MCF 10A (cell line): ENCODE data around the gene CNGA4. TPM values are rescaled to one million over a fixed set of nuclear protein-coding genes. Genes with fewer than 3 reads are reported as not detected.

Experiments used
- BruUV-seq: library from RNA; stranded (reverse); fragments of 400-500 nt; replicated peaks from 2 replicates; lab custom pipeline; 2021; lab: Mats Ljungman, UMichigan
- CTCF ChIA-PET: fragments of 300-600 bp; sonication (Branson Sonifier 250); formaldehyde crosslinking; extraction: SDS; loops from one replicate; lab custom pipeline; 2021; ENCODE audit warnings: antibody characterized with exemption, inconsistent platforms; lab: Yijun Ruan, JAX
- POLR2A ChIA-PET: fragments of 300-600, 350-650 bp; sonication (Branson Sonifier 250); formaldehyde crosslinking; extraction: SDS; loops from one replicate; lab custom pipeline; 2020; ENCODE audit warnings: antibody characterized with exemption, inconsistent platforms; lab: Yijun Ruan, JAX
- DNase-seq: peaks from one replicate; pipeline ENCODE4 v3.0.0-alpha.2; 2018; ENCODE audit not compliant: unreplicated experiment
- H3K27ac Mint-ChIP-seq: one replicate; pipeline ENCODE4 v1.8.0; 2022; ENCODE audit warnings: mild to moderate bottlenecking, low read depth, mixed read lengths; ENCODE audit not compliant: unreplicated experiment
- H3K27me3 Mint-ChIP-seq: one replicate; pipeline ENCODE4 v1.8.0; 2022; ENCODE audit warnings: mixed read lengths; ENCODE audit not compliant: insufficient read depth, unreplicated experiment
- H3K36me3 Mint-ChIP-seq: one replicate; pipeline ENCODE4 v1.8.0; 2022; ENCODE audit warnings: mild to moderate bottlenecking, moderate library complexity, mixed read lengths; ENCODE audit not compliant: insufficient read depth, unreplicated experiment
- H3K4me1 Mint-ChIP-seq: one replicate; pipeline ENCODE4 v1.8.0; 2022; ENCODE audit warnings: mixed read lengths; ENCODE audit not compliant: insufficient read depth, unreplicated experiment
- H3K4me3 Mint-ChIP-seq: one replicate; pipeline ENCODE4 v1.8.0; 2022; ENCODE audit warnings: mild to moderate bottlenecking, moderate library complexity, mixed read lengths; ENCODE audit not compliant: unreplicated experiment
- H3K9me3 Mint-ChIP-seq: one replicate; pipeline ENCODE4 v1.8.0; 2022; ENCODE audit warnings: mixed read lengths; ENCODE audit not compliant: unreplicated experiment
- CTCF ChIP-seq: fragments of 200-600 bp; IDR thresholded peaks from one replicate; pipeline ENCODE4 v1.8.0; 2022; ENCODE audit warnings: antibody characterized with exemption, mild to moderate bottlenecking; ENCODE audit not compliant: unreplicated experiment
- intact Hi-C: fragments of 100-400 bp; cut with micrococcal nuclease; formaldehyde crosslinking; loops from 2 replicates; pipeline ENCODE4 v1.14.1; 2022
- total RNA-seq: library from RNA; stranded (reverse); gene quantifications from 2 replicates; pipeline ENCODE4 v1.2.3, GENCODE V29; 2022

Gene CNGA4
- total RNA-seq, 1 experiment from 2014 or later, result not detected

GRCh38 chr11:6253197-6253596 lies 14.3 kb downstream of the CNGA4 start:
- BruUV-seq, result no TSS peak
- CTCF ChIA-PET, result interaction anchor here (0.5 to 7.5 kb wide), 9 partner anchors 8 to 746 kb away, joined by 3 to 185 read pairs (median 4); partner anchors contain the start of gene CAVIN3
- no peak for DNase-seq

GRCh38 chr11:6258141-6258540 lies 19.3 kb downstream of the CNGA4 start:
- Mint-ChIP-seq H3K27ac (no peak overlapping the region), H3K4me3 (no peak overlapping the region), H3K27me3 (no peaks in the 10 kb centered on the region), H3K9me3 (no peaks in the 10 kb centered on the region), H3K36me3 (no peaks in the 10 kb centered on the region), H3K4me1 (no peaks in the 10 kb centered on the region)
- no TSS peak for BruUV-seq
- intact Hi-C loops, result no loop called here
- DNase-seq, result no peak
- CTCF ChIA-PET, result interaction anchor here (0.7 to 1.6 kb wide), 4 partner anchors 23 to 105 kb away, joined by 3 to 6 read pairs (median 4); no protein-coding TSS in a partner anchor
- POLR2A ChIA-PET, result no interaction called here
- no peak for TF ChIP-seq CTCF

More at GRCh38 chr11:6253197-6253596, 14.3 kb downstream of the CNGA4 start:
- POLR2A ChIA-PET, result no interaction called here
- no peaks in the 10 kb centered on the region for H3K27me3 Mint-ChIP-seq
- no peaks in the 10 kb centered on the region for H3K36me3 Mint-ChIP-seq
- intact Hi-C loops, result no loop called here
- no peak for TF ChIP-seq CTCF
- H3K4me1 Mint-ChIP-seq, result peaks cover 14% of the 10 kb centered on the region
- no peaks in the 10 kb centered on the region for H3K9me3 Mint-ChIP-seq
- no peak overlapping the region for H3K4me3 Mint-ChIP-seq
- H3K27ac Mint-ChIP-seq, result no peak overlapping the region

DNA sequence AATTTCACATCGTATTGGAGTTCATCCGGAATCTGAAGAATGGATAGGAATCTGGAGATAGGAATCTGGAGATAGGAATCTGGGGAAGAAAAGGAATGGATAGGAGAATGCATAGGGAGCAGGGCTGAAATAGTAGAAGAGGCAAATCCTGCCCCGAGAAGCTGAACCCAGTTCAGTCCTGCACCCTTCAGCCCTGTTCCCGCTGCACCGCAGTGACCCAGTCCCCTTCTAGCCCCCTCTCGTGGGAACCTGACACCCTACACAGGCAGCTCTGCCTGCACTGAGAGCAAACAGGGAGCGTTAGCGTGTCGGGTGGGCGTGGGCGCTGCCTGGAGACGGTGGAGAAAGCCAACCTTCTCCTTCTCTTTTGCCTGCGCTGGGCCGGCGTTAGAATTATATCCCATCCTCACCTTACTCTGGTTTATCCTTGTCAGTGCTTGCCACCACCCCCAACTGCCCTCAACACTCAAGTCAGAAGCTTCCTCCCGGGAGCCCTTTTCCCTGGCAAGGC lies 19.7 kb downstream of the CNGA4 start:
- no peak overlapping the region for H3K27ac Mint-ChIP-seq
- POLR2A ChIA-PET, result no interaction called here
- BruUV-seq, result no TSS peak
- H3K27me3 Mint-ChIP-seq, result no peaks in the 10 kb centered on the region
- H3K9me3 Mint-ChIP-seq, result no peaks in the 10 kb centered on the region
- no peak overlapping the region for H3K4me3 Mint-ChIP-seq
- CTCF ChIA-PET, result interaction anchor here (0.6 to 1.6 kb wide), 3 partner anchors 36 to 548 kb away, joined by 4 to 6 read pairs (median 4); no protein-coding TSS in a partner anchor
- no peak for DNase-seq
- no peaks in the 10 kb centered on the region for H3K36me3 Mint-ChIP-seq
- no peak for TF ChIP-seq CTCF
- H3K4me1 Mint-ChIP-seq, result no peaks in the 10 kb centered on the region
- intact Hi-C loops, result no loop called here

DNA sequence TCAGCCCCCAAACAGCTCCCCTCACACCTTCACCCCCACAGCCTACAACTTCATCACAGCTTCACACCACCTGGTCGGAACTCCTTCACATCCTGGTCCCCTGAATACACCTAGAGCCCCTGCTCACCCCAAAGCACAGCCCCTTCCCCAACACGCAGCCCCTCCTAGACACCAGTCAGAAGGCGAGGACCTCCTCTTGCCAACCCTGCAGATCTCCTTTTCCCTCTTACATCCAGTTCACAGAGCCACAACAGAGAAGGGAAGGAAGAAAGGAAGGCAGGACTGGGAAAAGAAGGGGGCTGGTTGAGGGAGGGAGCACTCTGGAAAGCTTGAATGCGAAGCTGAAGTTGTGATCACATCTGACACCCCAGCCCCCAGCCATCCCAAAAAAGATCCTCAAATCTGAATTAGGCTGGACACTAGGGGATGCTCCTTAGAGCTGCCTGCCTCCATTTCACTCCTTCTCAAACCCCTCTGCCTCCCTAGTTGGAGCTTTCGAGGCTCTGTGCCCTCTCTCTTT lies 21.4 kb downstream of the CNGA4 start:
- ChIA-PET CTCF (interaction anchor here (0.9 to 3.8 kb wide), 6 partner anchors 9 to 102 kb away, joined by 3 to 36 read pairs (median 6); no protein-coding TSS in a partner anchor), POLR2A (interaction anchor here (0.7 kb wide), 1 partner anchor 55 kb away, joined by 3 read pairs; no protein-coding TSS in a partner anchor)
- DNase-seq, result no peak
- Mint-ChIP-seq H3K9me3 (no peaks in the 10 kb centered on the region), H3K4me1 (no peaks in the 10 kb centered on the region), H3K27ac (no peak overlapping the region), H3K27me3 (peaks cover 1% of the 10 kb centered on the region), H3K4me3 (no peak overlapping the region), H3K36me3 (no peaks in the 10 kb centered on the region)
- TF ChIP-seq CTCF, result no peak
- no TSS peak for BruUV-seq
- intact Hi-C loops, result no loop called here
